Coronary artery (tissue), 2 donors: ENCODE measurements around the gene RCL1.
A peak's percentile ranks its signal among the peaks of the same experiment; 100 is the strongest.

Source experiments
- DNase-seq: peaks from one replicate; pipeline ENCODE4 v3.0.0-alpha.2; 2017; ENCODE audit warnings: low spot score
- H3K27ac ChIP-seq, 2 donors: fragments of 200-600 bp; sonication (generic); one replicate each; pipeline ENCODE4 v1.5.1; 2016 to 2019
- H3K4me3 ChIP-seq: fragments of 200-600 bp; sonication (generic); 2 replicates; pipeline ENCODE4 v1.5.1; 2016; ENCODE audit warnings: mild to moderate bottlenecking, moderate library complexity
- CTCF ChIP-seq: fragments of 200-600 bp; sonication (generic); IDR thresholded peaks from one replicate; pipeline ENCODE4 v1.5.1; 2019; ENCODE audit warnings: antibody characterized with exemption

Gene RCL1

DNA sequence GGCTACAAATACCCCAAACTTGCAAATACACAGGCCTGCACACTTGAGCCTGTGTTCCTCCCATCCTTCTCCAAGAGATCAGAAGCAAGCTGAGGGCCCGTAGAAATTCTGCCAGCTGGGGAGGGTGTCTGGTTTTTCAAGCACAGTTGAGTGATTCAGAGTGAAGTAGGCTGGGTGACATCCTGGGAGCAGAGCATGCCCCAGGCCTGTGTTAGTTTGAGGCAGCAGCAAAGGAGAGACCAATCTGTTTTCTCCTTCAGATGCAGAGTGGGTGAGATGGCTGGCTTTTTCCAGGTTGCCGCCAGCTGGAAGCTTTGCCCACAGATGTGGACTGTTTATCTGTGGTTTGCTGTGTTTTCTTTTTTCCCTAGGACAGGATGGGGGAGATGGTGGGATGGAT is 63.1 kb downstream of the RCL1 start:
- peak overlapping the region; percentile 1 to 81 for H3K27ac ChIP-seq

DNA sequence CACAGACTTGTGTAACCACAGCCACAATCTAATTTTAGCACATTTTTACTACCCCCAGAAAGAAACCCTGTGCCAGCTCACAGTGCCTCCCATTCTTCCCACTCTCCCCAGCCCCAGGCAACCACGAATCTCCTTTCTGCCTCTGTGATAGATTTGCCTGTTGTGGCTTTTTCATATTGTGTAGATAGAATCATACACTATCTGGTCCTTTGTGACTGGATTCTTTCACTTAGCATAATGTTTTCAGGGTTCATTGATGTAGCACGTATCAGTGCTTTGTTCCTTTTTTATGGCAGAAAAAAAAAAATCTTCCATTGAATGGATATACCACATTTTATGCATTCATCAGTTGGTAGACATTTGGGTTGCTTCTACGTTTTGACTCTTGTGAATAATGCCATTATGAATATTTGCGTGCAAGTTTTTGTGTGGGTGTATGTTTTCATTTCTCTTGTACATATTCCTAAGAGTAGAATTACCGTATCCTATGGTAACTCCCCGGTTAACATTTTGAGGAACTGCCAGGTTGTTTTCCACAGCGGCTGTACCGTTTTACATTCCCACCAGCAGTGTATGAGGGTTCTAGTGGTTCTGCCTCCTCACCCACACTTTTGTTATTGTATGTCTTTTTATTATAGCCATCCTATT is 64.5 kb downstream of the RCL1 start:
- no peak for TF ChIP-seq CTCF
- Histone ChIP-seq H3K27ac (peak overlapping the region; percentile 1 to 81), H3K4me3 (no peak overlapping the region)
- DNase-seq, result no peak

More for the DNA sequence above, 63.1 kb downstream of the RCL1 start:
- no peak for TF ChIP-seq CTCF
- DNase-seq, result peak; percentile 78
- H3K4me3 ChIP-seq, result no peak overlapping the region

GRCh38 chr9:4859035-4859434 is 66.3 kb downstream of the RCL1 start:
- no peak for DNase-seq
- TF ChIP-seq CTCF, result no peak
- Histone ChIP-seq H3K4me3 (no peak overlapping the region), H3K27ac (peak overlapping the region in 1 of 2 donors; percentile 18)

GRCh38 chr9:4860383-4860782 is 67.6 kb downstream of the RCL1 start:
- DNase-seq, result no peak
- no peak for TF ChIP-seq CTCF
- no peak overlapping the region for H3K4me3 ChIP-seq
- H3K27ac ChIP-seq, result no peak overlapping the region

GRCh38 chr9:4861145-4861544 is 68.4 kb downstream of the RCL1 start:
- Histone ChIP-seq H3K4me3 (no peak overlapping the region), H3K27ac (peak overlapping the region in 1 of 2 donors; percentile 59)
- DNase-seq, result no peak
- no peak for TF ChIP-seq CTCF

DNA sequence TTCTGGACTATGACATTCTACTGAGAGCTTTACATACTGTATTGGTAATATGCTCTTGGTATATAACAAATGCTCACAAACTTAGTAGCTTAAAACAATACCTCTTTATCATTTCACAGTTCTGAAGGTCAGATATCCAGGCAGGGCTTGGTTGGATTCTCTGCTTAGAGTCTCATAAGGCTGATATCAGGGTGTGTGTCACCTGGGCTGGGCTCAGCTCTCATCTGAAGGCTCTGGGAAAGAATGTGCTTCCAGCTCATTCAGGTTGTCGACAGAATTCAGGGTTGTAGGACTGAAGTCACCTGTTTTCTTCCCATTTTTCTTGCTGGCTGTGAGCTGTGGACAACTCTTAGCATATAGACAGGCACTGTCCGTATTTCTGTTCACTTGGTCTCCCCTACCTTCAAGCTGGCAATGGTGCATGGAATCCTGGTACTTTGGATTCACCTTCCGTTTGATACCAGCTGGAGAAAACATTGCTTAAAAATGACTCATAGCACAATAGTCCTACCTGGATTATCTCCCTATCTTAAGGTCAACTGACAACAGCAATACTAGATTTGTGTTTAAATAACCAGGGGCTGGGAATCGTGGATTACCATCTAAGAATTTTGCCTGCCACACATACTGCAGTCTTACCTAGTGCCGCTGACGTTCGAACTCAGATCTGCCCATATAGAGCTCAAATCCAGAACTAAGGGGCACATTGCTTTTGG is 69.2 kb downstream of the RCL1 start:
- peak overlapping the region in 1 of 2 donors; percentile 59 for H3K27ac ChIP-seq

More for the DNA sequence above, 69.2 kb downstream of the RCL1 start:
- H3K4me3 ChIP-seq, result no peak overlapping the region
- DNase-seq, result no peak
- no peak for TF ChIP-seq CTCF
